HG03108 (cell line): Measurements from ENCODE around the gene PDZD4.

Experiments used
- ATAC-seq: cut with Tn5 transposase; IDR thresholded peaks from one replicate; pipeline ENCODE4 v1.9.1; 2021; ENCODE audit warnings: moderate library complexity; ENCODE audit not compliant: unreplicated experiment

PDZD4 gene

DNA sequence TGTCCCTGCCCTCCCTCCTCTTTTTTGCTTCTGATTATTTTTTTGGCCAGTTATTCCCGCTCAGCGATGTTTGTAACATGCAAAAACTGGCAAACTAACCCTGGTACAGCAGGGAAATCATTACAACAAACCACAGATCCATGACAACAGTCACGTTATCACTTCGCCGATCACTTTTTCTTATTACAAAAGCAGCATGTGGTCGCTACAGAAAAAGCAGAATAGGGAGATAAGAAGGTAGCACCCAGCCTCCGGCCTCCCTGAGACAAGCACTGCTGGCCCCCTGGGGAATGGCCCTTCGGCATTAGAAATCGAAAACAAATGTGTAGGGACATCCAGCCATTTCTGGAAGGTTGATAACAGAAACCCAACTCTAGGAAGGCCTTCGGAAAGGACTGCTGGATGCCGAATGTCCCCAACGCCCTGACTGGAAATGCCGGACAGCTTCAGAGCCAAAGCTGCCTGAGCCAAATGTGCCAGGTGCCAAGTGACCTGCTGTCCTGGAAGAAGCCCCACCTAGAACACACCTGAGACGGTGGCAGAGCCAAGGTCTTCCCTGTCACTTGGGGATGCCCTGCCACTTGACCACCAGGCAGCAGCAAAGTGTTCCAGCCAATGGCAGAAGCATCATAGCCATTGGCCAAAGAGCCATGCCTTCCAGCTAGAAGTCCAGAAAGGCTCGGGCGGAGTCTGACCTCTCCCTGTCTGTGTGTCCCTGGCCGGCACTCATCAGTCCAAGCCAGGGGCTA lies 39.1 kb downstream of the PDZD4 start:
- ATAC-seq, result no peak

DNA sequence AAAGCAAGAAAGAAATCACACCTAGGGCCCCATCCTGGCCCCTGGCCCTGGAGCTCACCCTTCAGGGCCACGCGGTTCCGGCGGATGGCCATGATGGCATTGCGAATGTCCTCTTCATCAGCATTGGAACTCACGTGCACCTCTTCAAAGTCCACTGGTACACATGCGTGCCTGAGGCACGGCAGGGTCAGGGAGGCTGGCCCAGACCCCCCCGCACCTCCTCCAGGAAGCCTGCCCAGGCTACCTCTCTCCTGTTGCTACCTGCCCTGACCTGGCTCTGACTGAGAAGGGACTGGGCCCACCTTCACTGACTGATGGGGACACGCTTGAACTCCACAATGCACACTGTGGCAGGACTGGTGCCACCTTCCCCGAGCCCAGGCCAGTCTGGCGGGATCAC lies 40.7 kb downstream of the PDZD4 start:
- no peak for ATAC-seq

DNA sequence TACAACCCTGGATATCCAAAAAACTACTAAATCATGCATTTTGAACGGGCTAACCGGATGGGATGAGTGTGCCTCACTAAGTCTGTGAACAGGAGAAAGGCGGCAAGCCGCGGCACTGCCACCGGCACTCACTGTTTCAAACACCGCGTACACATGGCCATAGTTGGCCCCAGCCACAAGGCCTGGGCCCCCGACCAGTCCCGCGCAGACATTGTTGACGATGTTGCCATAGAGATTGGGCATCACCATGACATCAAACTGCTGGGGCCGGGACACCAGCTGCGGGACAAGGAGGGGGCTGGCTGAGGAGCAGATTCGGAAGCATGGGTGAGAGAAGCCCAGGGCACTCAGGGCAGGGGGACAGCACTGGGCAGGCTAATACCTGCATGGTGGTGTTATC lies 43.7 kb downstream of the PDZD4 start:
- ATAC-seq, result no peak

DNA sequence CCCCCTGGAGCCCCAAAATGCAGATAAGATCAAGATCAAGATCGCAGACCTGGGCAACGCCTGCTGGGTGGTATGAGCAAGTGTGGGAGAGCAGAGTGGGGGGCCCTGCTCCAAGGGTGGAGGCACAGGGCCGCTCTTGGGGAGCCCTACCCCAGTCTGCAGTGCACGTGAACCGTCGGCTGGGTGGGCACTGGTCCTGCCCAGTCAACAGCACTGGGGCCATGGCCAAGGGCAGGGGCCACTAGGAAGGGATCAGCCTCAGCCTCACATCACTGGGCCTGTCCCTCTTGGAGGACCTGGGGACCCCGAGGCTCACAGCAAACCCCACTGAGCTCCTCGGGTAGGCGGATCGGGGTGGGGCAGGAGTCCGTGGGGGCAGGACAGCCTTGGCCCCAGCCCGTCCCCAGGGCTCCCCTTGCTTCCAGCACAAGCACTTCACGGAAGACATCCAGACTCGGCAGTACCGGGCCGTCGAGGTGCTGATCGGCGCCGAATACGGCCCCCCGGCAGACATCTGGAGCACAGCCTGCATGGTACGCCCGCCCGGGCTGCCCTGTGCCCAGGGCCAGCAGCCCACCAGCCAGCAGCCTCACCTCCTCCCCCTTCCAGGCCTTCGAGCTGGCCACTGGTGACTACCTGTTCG lies 45.9 kb downstream of the PDZD4 start:
- no peak for ATAC-seq

DNA sequence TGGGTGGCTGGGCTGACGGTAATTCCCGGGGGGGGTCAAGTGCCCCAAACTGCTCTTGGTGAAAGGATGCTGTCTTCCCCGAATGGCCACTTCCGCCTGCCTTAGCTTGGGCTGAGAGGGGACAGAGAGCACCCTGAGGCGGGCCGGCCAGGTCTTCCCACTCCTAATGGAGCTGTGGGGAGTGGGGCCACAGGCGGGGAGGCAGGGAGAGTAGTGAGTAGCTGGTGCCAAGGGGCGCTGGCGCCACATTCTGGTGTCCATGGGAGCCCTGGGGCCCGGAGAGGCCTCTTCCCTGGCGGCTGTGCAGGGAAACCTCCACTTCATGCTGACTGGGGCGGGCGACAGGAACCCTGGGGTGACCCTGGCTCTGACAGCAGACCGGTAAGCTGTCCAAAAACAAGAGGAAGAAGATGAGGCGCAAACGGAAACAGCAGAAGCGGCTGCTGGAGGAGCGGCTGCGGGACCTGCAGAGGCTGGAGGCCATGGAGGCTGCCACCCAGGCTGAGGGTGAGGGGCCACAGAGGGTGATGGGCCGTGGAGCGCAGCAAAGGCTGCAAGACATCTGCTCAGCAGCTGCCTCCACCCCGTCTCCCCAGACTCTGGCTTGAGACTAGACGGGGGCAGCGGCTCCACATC lies 46.8 kb downstream of the PDZD4 start:
- no peak for ATAC-seq

DNA sequence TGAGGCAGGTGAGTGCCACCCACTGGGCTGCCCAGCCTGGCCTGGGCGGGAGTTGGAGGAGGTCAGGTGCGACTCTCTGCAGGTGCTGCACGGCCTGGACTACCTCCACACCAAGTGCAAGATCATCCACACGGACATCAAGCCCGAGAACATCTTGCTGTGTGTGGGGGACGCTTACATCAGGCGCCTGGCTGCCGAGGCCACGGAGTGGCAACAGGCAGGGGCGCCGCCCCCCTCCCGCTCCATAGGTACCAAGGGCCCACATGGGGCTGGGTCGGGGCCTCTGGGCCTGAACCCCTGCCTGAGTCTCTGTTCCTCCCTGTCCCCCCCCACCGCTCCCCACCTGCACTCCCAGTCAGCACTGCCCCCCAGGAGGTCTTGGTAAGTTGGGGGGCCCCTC lies 47.5 kb downstream of the PDZD4 start:
- ATAC-seq, result no peak

DNA sequence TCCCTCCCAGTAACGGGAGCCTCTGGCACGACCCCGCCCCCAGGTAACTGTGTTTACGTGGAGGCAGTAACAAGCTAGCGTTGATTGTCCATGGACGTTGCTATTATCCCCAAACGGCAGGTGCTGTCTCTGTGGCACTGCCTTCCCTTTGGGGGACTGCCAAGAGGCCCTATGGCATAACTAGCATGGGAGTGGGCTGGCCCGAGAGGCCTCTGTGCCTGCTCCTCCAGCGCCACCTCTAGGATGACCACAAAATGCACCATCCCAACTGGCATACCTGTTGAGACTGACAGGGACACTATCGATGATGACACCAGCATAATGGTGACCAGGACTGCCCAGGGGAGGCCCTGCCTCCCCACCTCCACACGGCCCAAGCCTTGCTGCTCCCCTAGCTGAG lies 48.0 kb downstream of the PDZD4 start:
- no peak for ATAC-seq

DNA sequence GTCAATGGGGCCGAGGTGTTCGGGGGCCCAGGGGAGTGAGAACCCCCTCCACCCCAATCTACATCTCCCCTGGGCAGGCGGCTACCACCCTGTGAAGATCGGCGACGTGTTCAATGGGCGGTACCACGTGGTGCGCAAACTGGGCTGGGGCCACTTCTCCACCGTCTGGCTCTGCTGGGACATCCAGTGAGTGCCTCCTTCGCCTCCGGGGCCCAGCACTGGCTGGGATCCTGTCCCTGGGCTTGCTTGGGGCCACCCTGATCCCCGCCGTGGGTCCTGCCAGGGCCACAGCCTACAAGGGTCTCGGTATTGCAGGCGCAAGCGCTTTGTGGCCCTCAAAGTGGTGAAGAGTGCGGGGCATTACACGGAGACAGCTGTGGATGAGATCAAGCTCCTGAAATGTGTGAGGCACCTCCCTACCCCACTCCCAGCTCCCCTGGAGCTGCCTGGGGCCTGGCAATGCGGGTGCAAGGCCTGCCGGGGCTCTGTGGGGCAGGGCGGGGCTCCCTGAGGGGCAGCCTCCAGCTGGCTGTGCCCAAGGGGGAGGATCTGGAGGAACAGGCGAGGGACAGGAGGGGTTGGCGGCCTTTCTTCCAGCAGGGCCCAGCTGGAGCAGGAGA lies 48.8 kb downstream of the PDZD4 start:
- no peak for ATAC-seq

DNA sequence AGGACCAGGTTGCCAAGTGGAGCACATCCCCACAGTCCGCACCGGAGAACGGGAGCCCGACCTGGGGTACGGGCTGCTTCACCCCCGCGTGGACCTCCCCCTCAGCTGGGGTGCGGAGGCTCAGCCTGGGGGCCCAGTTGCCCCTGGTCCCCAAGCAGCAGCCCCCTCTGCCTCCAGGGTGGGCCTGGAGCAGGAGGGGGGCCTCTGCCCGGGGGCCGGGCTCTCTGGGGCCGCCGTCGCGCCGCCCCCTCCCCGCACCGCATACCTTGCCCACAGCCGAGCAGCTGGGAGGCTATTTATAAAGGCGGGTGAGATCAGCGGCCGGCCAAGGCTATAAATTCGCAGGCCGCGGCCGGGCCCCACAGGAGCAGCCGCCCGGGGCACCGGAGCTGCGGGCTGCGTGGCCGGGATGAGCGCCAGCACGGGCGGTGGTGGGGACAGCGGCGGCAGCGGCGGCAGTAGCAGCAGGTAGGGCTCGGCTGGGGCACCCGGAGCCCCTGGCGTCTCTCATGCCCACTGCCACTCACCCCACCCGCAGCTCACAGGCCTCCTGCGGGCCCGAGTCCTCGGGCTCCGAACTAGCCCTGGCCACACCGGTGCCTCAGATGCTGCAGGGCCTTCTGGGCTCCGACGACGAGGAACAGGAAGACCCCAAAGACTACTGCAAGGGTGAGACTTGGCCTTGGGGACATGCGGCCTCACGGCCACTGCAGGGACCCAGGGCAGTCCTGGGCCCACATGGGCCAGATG lies 49.5 kb downstream of the PDZD4 start, which contains the start of gene SRPK3:
TSS of gene SRPK3 (plus strand) at position 364 of the 750 bp plus-strand sequence. CDS start at position 410, 46 bp downstream.
- no peak for ATAC-seq

DNA sequence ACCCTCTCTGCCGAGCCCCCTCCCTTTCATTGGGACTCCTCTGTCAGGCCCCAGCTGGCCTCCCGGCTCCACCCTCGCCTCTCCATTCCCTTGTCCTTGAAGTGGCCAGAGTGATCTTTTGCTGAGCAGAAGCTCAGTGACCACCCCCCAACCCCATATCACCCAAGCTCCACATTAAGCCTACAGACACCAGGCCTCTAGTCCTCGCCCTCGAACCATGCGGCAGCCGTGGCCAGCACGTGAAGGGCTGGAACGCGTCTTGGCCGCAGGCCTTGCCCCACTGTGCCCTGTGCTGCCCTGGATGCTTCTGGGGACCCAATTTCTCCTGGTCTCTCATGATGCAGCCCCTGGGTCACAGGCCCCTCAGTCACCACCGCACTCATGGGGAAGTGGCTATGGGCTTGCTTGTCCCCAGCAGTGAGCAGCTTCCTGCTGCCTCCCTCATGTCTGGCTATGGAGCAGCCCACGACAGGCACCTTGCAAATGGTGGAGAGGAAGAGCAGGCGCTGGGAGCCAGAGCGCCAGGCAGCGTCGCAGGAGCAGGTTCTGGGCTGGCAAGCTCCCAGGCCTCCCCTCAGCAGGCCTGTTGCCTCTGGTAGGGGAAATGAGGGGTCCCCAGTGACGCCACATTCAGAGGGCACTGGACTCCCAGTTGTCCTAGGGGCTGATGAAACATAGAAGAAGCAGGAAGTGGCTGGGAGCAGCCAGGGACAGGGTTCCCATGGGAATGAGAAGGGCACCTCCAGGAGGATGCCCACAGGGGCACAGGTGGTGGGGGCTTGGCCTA lies 50.3 kb downstream of the PDZD4 start:
- ATAC-seq, result no peak

DNA sequence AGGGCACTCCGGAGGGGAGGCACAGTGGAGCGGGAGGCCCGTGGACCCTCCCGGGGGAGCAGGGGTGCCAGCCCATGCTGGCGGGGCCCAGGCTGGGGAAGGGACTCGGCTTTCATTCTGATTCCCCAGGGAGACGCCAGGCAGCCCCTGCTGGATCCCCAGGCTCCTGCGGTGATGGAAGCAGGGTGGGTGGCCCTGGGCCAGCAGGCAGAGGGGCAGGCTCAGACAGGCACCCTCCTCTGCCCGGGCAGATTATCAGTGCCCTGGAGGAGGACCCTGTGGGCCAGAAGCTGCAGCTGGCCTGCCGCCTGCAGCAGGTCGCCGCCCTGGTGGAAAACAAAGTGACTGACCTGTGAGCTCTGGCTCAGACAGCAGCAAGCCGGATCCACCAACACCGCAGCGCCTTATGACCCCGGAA lies 51.7 kb downstream of the PDZD4 start:
- ATAC-seq, result no peak

DNA sequence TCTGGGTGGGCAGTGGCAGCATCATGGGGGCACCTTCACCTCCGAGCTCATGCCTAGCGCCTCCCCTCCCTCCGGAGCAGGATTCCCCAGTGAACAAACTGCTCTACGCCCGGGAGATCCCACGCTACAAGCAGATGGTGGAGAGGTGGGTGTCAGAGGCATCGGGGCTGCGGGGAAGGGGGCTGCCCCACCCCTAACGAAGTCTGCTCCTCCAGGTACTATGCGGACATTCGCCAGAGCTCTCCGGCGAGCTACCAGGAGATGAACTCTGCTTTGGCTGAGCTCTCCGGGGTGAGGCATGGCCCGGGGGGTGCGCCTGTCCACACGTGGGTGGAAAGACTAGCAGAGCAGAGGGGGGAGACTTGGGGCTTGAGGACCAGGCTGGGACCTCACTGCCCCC lies 52.2 kb downstream of the PDZD4 start:
- no peak for ATAC-seq

DNA sequence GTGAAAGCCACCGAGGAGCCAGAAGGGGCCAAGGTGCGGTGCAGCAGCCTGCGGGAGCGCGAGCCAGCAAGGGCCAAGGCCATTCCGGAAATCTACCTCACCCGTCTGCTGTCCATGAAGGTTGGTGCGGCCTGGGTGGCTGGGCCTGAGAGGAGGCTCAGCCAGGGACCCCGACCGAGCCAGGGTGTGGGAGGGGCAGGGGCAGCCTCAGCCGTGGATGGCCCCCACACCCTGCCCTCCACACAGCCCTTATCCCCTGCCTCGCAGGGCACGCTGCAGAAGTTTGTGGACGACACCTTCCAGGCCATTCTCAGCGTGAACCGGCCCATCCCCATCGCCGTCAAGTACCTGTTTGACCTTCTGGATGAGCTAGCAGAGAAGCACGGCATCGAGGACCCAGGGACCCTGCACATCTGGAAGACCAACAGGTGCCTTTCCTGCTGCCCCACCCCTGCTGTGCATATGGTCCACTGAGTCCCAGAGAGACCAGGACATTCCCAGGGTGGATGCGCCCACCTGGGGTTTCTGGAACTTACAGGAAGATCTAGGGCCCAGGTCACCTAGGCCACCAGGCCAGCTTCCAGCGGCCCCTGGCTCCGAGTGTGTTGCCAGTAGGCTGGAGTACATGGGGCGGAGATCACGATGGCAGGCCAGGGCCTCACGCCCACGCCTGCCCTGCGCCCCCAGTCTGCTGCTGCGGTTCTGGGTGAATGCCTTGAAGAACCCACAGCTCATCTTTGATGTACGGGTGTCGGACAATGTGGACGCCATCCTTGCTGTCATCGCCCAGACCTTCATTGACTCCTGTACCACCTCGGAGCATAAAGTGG lies 52.9 kb downstream of the PDZD4 start:
- no peak for ATAC-seq

DNA sequence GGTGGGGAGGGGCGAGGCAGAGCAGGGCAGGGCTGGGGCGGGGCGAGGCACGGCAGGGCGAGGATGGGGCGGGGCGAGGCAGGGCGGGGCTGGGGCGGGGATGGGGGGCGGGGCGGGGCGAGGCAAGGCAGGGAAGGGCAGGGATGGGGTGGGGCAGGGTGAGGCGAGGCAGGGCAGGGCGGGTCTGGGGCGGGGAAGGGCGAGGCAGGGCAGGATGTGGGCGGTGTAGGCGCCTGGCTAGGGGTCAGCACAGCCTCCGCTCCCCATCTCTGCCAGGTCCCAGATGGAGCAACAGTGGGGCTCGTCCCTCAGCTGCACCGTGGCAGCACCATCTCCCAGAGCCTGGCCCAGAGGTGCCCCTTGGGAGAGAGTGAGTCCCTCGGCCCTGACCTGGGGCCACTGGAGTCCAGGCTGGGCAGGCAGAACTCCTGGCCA lies 53.7 kb downstream of the PDZD4 start:
- no peak for ATAC-seq

DNA sequence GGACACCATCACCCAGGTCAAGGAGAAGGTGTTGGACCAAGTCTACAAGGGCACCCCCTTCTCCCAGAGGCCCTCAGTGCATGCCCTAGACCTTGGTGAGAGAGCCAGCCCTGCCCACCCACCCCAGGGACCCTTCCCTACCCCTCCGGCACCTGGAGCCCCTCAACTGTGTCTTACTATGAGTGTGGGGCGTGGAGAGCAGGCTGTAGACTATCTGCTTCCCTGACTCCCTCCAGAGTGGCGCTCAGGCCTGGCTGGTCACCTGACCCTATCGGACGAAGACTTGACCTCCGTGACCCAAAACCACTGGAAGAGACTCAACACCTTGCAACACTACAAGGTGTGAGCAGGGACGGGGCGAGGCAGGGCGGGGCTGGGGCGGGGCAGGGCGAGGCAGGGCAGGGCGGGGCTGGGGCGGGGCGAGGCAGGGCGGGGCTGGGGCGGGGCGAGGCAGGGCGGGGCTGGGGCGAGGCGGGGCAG lies 54.2 kb downstream of the PDZD4 start:
- no peak for ATAC-seq

DNA sequence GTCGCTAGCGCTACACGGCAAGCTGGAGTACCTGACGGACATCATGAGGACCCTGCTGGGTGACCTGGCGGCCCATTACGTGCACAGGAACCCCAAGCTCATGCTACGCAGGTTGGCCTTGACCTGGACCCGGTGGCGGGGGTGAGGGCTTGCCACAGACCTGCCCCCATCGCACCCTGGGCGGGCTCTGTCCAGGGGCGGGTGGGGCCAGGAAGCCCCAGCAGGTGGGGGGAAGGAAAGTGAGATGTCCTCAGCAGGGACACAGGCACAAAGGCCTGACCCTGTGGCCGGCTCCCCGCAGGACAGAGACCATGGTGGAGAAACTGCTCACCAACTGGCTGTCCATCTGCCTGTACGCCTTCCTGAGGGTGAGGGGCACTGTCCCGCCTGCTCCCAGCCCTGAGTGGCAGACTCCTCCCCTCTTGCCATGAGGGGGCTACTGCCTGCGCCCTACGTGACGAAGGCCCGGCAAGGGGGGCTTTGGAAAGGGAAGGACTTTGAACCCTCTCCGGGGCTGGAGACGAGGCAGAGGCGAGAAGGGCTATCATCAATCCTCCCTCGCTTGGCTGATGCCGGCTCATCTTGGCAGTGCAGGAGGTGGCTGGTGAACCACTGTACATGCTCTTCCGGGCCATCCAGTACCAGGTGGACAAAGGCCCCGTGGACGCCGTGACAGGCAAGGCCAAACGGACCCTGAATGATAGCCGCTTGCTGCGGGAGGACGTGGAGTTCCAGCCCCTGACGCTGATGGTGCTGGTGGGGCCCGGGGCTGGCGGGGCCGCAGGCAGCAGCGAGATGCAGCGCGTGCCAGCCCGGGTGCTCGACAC lies 54.8 kb downstream of the PDZD4 start:
- no peak for ATAC-seq

DNA sequence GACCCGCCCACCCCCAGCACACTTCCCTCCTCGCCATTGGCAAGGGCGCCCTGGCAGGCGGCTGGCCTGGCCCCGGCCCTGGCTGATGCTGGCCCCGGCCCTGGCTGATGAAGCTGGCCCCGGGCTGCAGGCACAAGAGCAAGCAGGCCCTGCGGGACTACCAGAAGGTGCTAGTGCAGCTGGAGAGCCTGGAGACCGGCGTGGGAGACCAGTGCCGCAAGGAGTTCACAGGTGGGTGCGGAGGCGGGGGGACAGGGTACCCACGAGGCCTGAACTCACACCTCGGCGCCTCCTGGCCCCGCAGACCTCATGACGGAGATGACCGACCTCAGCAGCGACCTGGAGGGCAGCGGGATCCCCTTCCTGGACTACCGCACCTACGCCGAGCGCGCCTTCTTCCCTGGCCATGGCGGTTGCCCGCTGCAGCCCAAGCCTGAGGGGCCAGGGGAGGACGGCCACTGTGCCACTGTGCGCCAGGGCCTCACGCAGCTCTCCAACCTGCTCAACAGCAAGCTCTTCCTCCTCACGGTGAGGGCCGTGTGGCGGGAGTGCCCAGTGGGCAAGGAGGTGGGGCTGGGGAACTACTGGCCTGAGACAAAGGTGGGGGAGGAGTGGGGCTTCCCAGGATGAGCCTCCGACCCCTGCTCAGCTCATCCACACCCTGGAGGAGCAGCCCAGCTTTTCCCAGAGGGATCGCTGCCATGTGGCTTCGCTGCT lies 55.6 kb downstream of the PDZD4 start:
- no peak for ATAC-seq
